Mucosa of descending colon (tissue), 3 donors: ENCODE data around the gene NDUFA1. TPM values are rescaled to one million over a fixed set of nuclear protein-coding genes. Genes with fewer than 3 reads are reported as not detected.
"Not testable (repeated sequence)": the region's sequence is repeated elsewhere in the genome, so short reads cannot be mapped to it uniquely, and the experiment has no call there.

ENCODE experiments used
- ATAC-seq: fragments of 200-7000 bp; cut with Tn5 transposase; one replicate; pipeline ENCODE4 v1.9.1; 2020; ENCODE audit warnings: mild to moderate bottlenecking, moderate library complexity
- DNase-seq, 3 donors: peaks; one replicate each; pipeline ENCODE4 v3.0.0-alpha.2; 2020
- H3K36me3 ChIP-seq: fragments of 200-600 bp; one replicate; pipeline ENCODE4 v1.8.0; 2021; ENCODE audit warnings: low read depth, mild to moderate bottlenecking
- H3K4me1 ChIP-seq: fragments of 200-600 bp; one replicate; pipeline ENCODE4 v1.8.0; 2021; ENCODE audit warnings: low read depth, mild to moderate bottlenecking
- H3K4me3 ChIP-seq: fragments of 200-600 bp; one replicate; pipeline ENCODE4 v1.8.0; 2021; ENCODE audit warnings: mild to moderate bottlenecking
- H3K9me3 ChIP-seq: fragments of 200-600 bp; one replicate; pipeline ENCODE4 v1.8.0; 2021; ENCODE audit warnings: mild to moderate bottlenecking
- intact Hi-C, 2 donors: fragments of 100-400 bp; cut with DNase I in 1 of 2; cut with micrococcal nuclease in 1 of 2; formaldehyde crosslinking; loops; one replicate each; pipeline versions ENCODE4 v1.11.0 to v1.11.1; 2022; cut with DNase I, micrococcal nuclease
- long read RNA-seq, 2 donors: library from polyadenylated mRNA; unstranded; transcript quantifications; one replicate each; pipeline ENCODE4 v2.0.0, GENCODE V29; 2019 to 2021
- total RNA-seq, 3 donors: library from RNA; stranded (reverse); fragmentation: NEBNext Ultra II Directional in 2 of 3; extraction: Animal tissue kit (Norgen Biotek cat#: 25700) in 2 of 3; gene quantifications; one replicate each; pipeline versions ENCODE4 v1.2.1 to v1.2.4, GENCODE V29; 2021 to 2023
- TF ChIP-seq, protein P1 (sequence below): fragments of 200-600 bp; IDR thresholded peaks from one replicate; pipeline ENCODE4 v1.8.0; 2022; ENCODE audit warnings: antibody characterized with exemption, mild to moderate bottlenecking
- donor health status: DM: no; HTN: no; CAD: no; lungs with moderate emphysema.
- donor health status: DM: no; HTN: no; CAD: no.
- donor health status: DM: no; HTN: yes; CAD: no.

Gene NDUFA1
- total RNA-seq = 100 to 1,000 TPM; 157 to 191 (median 187) TPM
- long read RNA-seq, donor 1, transcript NDUFA1-201 (3 exons, 766 nt) = major isoform, 130 of 219 reads
- long read RNA-seq, donor 1, partial matches to known transcripts = 88 of 219 reads
- long read RNA-seq, donor 1, other reads (novel, unspliced or antisense) = 1 of 219 reads
- long read RNA-seq, donor 2, transcript NDUFA1-201 (3 exons, 766 nt) = major isoform, 297 of 301 reads
- long read RNA-seq, donor 2, partial matches to known transcripts = 0 of 301 reads
- long read RNA-seq, donor 2, other reads (novel, unspliced or antisense) = 4 of 301 reads

DNA sequence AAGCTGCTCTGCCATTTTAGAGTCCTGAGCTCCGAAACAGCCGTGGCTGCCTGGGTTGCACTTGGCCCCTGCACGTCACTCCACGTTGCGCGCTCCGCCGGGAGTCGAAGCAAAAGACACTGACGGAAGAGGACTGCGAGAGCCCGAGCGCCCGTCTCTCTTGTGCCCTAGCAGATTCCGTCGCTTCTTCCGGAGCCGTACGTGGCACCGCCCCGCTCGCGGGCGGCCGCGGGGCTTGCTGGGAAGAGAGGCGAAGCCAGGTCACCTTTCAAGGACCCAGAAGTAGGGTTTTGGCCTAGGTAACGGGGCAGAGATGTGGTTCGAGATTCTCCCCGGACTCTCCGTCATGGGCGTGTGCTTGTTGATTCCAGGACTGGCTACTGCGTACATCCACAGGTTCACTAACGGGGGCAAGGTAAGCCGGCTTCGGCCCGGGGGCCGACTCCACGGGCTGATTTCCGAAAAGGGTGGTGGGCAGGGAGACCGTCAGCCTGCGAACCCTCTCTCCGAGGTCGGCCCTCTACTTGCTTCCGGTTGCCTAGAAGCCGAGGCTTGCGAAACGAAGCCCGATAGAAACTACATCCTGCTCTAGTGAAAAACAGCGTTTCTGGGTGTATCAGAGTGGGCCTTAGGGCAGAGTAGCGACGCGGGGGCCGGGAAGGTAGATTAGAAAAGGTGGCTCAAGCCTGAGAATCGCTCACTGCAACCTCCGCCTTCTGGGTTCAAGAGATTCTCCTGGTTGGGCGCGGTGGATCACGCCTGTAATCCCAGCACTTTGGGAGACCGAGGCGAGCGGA lies at the start of gene NDUFA1, which contains the start of gene RNF113A:
Gene NDUFA1 (plus strand): TSS at position 234 of the 797 bp plus-strand sequence. CDS start 80 bp downstream, at position 314.
Gene RNF113A (minus strand): TSS at position 135 of the 797 bp plus-strand sequence. CDS start 120 bp downstream, at position 15.
- intact Hi-C loops = no loop called here

DNA sequence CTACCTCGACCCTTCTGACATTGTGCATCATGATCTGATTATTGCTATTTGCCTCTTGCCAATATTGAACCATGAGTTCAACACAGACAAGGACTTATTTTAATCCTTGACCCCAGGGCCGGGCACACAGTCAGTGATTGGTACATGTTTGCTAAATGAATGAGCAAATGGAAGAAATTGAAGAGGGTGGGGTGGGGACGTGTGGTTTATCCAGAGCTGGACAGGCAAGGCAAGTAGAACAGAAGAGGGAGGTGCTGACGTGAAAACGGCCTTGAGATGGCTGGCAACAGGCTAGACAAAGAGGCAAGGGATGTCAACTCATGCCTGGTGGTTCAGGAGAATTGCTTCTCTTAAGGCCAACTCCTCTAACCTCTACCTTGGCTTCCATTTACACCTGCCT lies 47.4 kb upstream of the NDUFA1 start:
- H3K9me3 ChIP-seq, H3K36me3 ChIP-seq, ATAC-seq, DNase-seq, H3K4me1 ChIP-seq, H3K4me3 ChIP-seq, intact Hi-C loops: not testable (repeated sequence)

More for the DNA sequence above, at the start of gene NDUFA1, which contains the start of gene RNF113A:
- peak; percentile 98 for ATAC-seq
- DNase-seq = peak; percentile 86 to 94 (median 91)
- Histone ChIP-seq H3K4me1 (no peaks in the 10 kb centered on the region), H3K9me3 (no peaks in the 10 kb centered on the region), H3K4me3 (peak within 1 kb of the TSS; percentile 56), H3K36me3 (no peaks in the 10 kb centered on the region)
- TF ChIP-seq, protein P1, sequence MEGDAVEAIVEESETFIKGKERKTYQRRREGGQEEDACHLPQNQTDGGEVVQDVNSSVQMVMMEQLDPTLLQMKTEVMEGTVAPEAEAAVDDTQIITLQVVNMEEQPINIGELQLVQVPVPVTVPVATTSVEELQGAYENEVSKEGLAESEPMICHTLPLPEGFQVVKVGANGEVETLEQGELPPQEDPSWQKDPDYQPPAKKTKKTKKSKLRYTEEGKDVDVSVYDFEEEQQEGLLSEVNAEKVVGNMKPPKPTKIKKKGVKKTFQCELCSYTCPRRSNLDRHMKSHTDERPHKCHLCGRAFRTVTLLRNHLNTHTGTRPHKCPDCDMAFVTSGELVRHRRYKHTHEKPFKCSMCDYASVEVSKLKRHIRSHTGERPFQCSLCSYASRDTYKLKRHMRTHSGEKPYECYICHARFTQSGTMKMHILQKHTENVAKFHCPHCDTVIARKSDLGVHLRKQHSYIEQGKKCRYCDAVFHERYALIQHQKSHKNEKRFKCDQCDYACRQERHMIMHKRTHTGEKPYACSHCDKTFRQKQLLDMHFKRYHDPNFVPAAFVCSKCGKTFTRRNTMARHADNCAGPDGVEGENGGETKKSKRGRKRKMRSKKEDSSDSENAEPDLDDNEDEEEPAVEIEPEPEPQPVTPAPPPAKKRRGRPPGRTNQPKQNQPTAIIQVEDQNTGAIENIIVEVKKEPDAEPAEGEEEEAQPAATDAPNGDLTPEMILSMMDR = no peak

DNA sequence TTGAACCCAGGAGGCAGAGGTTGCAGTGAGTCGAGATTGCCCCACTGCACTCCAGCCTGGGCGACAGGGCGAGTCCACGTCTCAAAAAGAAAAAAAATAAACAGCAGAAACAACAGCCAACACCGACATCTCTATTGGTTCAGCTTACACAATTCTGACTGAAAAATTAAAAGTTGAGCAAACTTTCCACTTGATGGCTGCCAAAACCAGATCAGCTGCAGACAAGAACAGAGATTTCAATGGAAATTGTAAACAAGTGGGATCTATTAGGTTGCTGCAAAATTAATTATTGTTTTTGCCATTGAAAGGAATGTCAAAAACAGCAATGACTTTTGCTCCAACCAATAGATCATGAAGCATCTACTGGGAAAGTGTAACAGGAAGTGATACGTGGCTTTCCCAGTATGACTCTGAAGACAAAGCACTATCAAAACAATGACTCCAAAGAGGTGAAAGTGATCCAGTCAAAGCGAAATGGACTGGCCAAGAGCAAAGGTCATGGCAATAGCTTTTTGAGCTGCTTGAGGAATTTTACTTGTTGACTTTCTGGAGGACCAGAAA lies 45.2 kb upstream of the NDUFA1 start:
- intact Hi-C loops = no loop called here
- peak; percentile 40 for ATAC-seq
- DNase-seq = no peak

DNA sequence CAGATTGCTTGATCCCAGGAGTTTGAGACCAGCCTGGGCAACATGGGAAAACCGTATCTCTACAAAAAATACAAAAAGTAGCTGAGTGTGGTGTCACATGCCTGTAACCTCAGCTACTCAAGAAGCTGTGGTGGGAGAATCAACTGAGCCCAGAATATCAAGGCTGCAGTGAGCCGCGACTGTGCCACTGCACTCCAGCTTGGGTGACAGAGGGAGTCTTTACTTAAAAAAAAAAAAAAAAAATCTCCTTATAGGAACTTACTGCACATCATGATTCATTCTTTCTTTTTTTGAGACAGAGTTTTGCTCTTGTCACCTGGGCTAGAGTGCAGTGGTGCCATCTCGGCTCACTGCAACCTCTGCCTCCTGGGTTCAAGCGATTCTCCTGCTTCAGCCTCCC lies 43.2 kb upstream of the NDUFA1 start:
- H3K36me3 ChIP-seq = no peaks in the 10 kb centered on the region
- no peak overlapping the region for H3K4me3 ChIP-seq
- TF ChIP-seq, protein P1 = no peak
- intact Hi-C loops = no loop called here
- DNase-seq (no peak), ATAC-seq (no peak)
- H3K9me3 ChIP-seq = no peaks in the 10 kb centered on the region
- H3K4me1 ChIP-seq = no peaks in the 10 kb centered on the region

More for the DNA sequence above, 45.2 kb upstream of the NDUFA1 start:
- Histone ChIP-seq H3K9me3 (no peaks in the 10 kb centered on the region), H3K4me1 (no peaks in the 10 kb centered on the region), H3K4me3 (no peak overlapping the region), H3K36me3 (no peaks in the 10 kb centered on the region)
- TF ChIP-seq, protein P1 = no peak

DNA sequence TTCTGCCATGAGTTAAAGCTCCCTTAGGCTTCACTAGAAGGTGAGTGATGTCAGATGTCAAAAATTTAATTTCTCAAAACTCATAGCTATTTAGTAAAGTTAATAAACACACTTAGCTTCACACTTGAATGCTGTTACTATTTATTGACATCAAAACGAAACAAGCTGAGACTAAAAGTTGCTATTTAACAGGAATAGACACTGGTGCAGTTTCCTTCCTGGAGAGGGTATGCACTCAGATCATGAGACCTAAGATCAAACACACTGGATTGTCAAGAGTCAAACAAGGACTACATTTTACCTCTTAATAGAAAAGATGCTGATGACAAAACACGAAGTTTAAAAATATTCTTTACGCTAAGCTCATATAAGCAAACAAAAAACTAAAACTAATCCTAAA lies 37.7 kb upstream of the NDUFA1 start:
- intact Hi-C loops = no loop called here
- Histone ChIP-seq H3K4me1 (no peaks in the 10 kb centered on the region), H3K36me3 (no peaks in the 10 kb centered on the region), H3K4me3 (no peak overlapping the region), H3K9me3 (no peaks in the 10 kb centered on the region)
- DNase-seq = no peak
- TF ChIP-seq, protein P1 = no peak
- ATAC-seq = no peak
